Heart left ventricle (tissue), 16 donors: ENCODE data around the gene AKIRIN1. TPM values are rescaled to one million over a fixed set of nuclear protein-coding genes. Genes with fewer than 3 reads are reported as not detected.

ENCODE experiments used
- ATAC-seq, 4 donors: fragments of 200-7000 bp; cut with Tn5 transposase; one replicate each; pipeline ENCODE4 v1.9.1; 2020 to 2022; ENCODE audit warnings: moderate library complexity in 4 of 4, mild to moderate bottlenecking in 3 of 4, moderate number of reproducible peaks in 1 of 4
- DNase-seq, 5 donors: peaks; one replicate each; pipeline ENCODE4 v3.0.0-alpha.2; 2020
- H3K27ac ChIP-seq, 12 donors: fragments of 200-600 bp; sonication (generic) in 4 of 12; one replicate each; pipeline versions ENCODE4 v1.5.0 to v1.8.0; 2016 to 2022; ENCODE audit warnings: mild to moderate bottlenecking in 2 of 12
- H3K27me3 ChIP-seq, 9 donors: fragments of 200-600 bp; sonication (generic) in 2 of 9; one replicate each; pipeline versions ENCODE4 v1.5.1 to v1.8.0; 2016 to 2022; ENCODE audit warnings: mild to moderate bottlenecking in 3 of 9
- H3K36me3 ChIP-seq, 9 donors: fragments of 200-600 bp; sonication (generic) in 2 of 9; one replicate each; pipeline versions ENCODE4 v1.5.0 to v1.8.0; 2018 to 2022; ENCODE audit warnings: mild to moderate bottlenecking in 2 of 9
- H3K4me1 ChIP-seq, 12 donors: fragments of 200-600 bp; sonication (generic) in 4 of 12; one replicate each; pipeline versions ENCODE4 v1.5.0 to v1.8.0; 2016 to 2022; ENCODE audit warnings: mild to moderate bottlenecking in 3 of 12
- H3K4me3 ChIP-seq, 12 donors: fragments of 200-600 bp; sonication (generic) in 4 of 12; one replicate each; pipeline versions ENCODE4 v1.5.0 to v1.8.0; 2017 to 2022; ENCODE audit warnings: mild to moderate bottlenecking in 9 of 12, moderate library complexity in 4 of 12
- H3K9me3 ChIP-seq, 12 donors: fragments of 200-600 bp; sonication (generic) in 4 of 12; one replicate each; pipeline versions ENCODE4 v1.5.0 to v1.8.0; 2016 to 2022; ENCODE audit warnings: mild to moderate bottlenecking in 1 of 12
- POLR2A ChIP-seq, 2 donors: fragments of 450-650 bp; IDR thresholded peaks; one replicate each; pipeline ENCODE4 v1.6.1; 2017; ENCODE audit warnings: antibody characterized with exemption in 2 of 2, mild to moderate bottlenecking in 2 of 2, moderate library complexity in 2 of 2
- WGBS, 4 donors: extraction: QIAGEN DNeasy Blood & Tissue Kit in 2 of 4; methylation state at CpG; one replicate each; pipeline versions ENCODE4 v1.1.5 to v1.1.7; 2013 to 2018; 5-methylcytosine and 5-hydroxymethylcytosine counted together
- intact Hi-C, 10 donors: fragments of 100-400 bp; cut with DNase I; formaldehyde crosslinking; loops; one replicate each; pipeline versions ENCODE4 v1.11.1 to v1.14.2; 2022
- polyA plus RNA-seq, 2 donors: library from polyadenylated mRNA; stranded (reverse); fragments of 200-250 nt; gene quantifications; one replicate each; pipeline ENCODE4 v1.2.3, GENCODE V29; 2013
- total RNA-seq, 9 donors: library from RNA; depleted of rRNA in 2 of 9; stranded (reverse); fragments of >200 nt in 2 of 9; fragmentation: NEBNext Ultra II Directional in 3 of 9; extraction: Animal tissue kit (Norgen Biotek cat#: 25700) in 3 of 9; gene quantifications; one replicate each; pipeline versions ENCODE4 v1.1.0 to v1.2.4, GENCODE V29; 2016 to 2023
- TF ChIP-seq, protein P1 (sequence below), 12 donors: fragments of 200-600 bp; sonication (generic) in 4 of 12; IDR thresholded peaks; one replicate each; pipeline versions ENCODE4 v1.5.0 to v1.8.0; 2018 to 2022; ENCODE audit warnings: antibody characterized with exemption in 12 of 12, mild to moderate bottlenecking in 5 of 12
- donor health status: ischemic (EF 13 %, LVEDD 7.1; RV severe dilation, severe dysfunction).
- donor health status: healthy with polysubstance abuse.
- donor health status: DM: no; HTN: yes; CAD: no.
- donor health status: DM: no; HTN: no; CAD: no.
- donor health status: ischemic (EF 25% LVEDD 6.9; RV normal size, moderate dysfunction).
- donor health status: ischemic (EF 25% LVEDD 5.7; RV mildly dilated, moderate dysfunction).
- donor health status: healthy.
- donor health status: DM: yes; HTN: yes; CAD: no.
- donor health status: ischemic (EF 35%, LVEDD 5.7; RV mildly dilated, moderate dysfunction).
- donor health status: nonischemic (EF 11% LVEDD 7.7; RV severe dilation, severe dysfunction).
- donor health status: DM: yes; HTN: yes; CAD: no.
- donor health status: PGD.
- donor health status: ischemic (EF 29% LVEDD 5.4; RV normal size, mild dysfunction).
- donor health status: nonischemic (EF 23%, LVEDD 6.1; RV moderate dilation, normal function).

AKIRIN1 gene
- total and polyA plus RNA-seq, 11 donors: 15.8 to 68.1 (median 55.9) TPM

DNA sequence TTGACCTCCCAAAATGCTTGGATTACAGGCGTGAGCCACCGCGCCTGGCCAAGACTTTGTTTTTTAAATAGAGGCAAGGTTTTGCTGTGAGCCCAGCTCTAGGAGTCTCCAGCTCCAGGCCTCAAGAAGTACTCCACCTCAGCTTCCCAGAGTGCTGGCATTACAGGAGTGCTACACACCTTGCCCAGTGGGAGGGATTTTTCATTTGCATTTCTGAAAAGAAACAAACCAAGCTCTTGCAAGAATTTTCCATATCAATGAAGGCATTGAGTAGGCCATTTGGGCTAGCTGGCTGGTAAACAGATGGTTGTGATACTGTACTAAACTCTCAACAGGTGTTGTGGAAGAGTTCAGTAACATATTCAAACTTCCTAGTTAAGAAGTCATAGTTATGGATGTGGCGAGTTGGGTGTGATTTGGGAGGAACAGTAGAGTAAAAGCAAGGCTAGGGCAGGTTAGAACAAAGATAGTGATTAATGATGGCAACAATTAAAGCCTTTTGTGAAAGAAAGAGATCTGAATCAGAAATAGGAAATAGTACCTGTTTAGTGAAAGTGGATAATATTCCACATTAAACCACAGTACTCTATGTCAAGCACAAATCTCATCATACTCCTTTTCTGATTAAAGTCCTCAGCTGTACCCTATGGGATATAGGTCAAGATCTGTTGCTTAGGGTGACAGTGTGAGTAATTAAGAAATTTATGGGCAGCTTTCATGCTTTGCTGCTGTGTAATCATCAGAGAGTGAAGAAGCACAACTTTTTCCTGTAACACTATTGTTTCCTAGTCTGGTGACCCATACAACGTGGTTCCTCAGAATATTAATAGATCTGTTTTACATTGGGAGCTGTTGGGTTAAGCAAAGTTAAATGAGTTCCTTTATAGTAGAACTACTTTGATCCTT is 10.7 kb downstream of the AKIRIN1 start:
- 78 to 94% (median 82%) methylated on average over 5 of the region's 5 CpGs for WGBS, 4 donors

DNA sequence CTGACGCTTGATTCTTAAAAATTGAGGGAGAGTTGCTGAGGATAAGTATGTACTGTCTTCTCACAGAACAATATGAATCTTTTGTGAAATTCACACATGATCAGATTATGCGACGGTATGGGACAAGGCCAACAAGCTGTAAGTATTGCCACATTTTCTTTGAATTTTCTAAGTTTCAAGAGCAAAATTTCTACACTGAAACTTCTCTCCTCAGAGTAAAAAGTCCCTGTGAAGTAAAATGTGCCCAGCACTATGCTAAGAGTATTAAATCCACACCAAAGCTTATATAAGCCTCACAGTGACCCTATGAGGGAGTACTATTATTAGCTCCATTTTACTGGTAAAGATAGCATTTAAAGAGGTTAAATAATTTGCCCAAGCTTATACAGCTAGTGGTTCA is 12.2 kb downstream of the AKIRIN1 start:
- WGBS, 4 donors: 38 to 49% (median 47%) methylated on average over 3 of the region's 3 CpGs
- H3K4me3 ChIP-seq: no peak overlapping the region
- H3K36me3 ChIP-seq: peaks cover 6 to 100% (median 100%) of the 10 kb centered on the region in 9 donors
- H3K9me3 ChIP-seq: no peaks in the 10 kb centered on the region
- no peak for DNase-seq
- ATAC-seq: peak; percentile 25 to 65 (median 44)
- intact Hi-C loops: loop anchor here in 1 of 10 donors (10.0 kb wide), 1 partner anchor 148 kb away; the partner anchor contains the start of gene RRAGC
- TF ChIP-seq POLR2A (IDR thresholded peaks at IDR 0.05): no peak
- TF ChIP-seq, protein P1, sequence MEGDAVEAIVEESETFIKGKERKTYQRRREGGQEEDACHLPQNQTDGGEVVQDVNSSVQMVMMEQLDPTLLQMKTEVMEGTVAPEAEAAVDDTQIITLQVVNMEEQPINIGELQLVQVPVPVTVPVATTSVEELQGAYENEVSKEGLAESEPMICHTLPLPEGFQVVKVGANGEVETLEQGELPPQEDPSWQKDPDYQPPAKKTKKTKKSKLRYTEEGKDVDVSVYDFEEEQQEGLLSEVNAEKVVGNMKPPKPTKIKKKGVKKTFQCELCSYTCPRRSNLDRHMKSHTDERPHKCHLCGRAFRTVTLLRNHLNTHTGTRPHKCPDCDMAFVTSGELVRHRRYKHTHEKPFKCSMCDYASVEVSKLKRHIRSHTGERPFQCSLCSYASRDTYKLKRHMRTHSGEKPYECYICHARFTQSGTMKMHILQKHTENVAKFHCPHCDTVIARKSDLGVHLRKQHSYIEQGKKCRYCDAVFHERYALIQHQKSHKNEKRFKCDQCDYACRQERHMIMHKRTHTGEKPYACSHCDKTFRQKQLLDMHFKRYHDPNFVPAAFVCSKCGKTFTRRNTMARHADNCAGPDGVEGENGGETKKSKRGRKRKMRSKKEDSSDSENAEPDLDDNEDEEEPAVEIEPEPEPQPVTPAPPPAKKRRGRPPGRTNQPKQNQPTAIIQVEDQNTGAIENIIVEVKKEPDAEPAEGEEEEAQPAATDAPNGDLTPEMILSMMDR (IDR thresholded peaks at IDR 0.05): no peak
- no peaks in the 10 kb centered on the region for H3K27me3 ChIP-seq
- H3K27ac ChIP-seq: peak overlapping the region in 11 of 12 donors; percentile 13 to 76 (median 60)
- peaks cover 0 to 28% (median 16%) of the 10 kb centered on the region in 12 donors for H3K4me1 ChIP-seq

More for the DNA sequence above, 10.7 kb downstream of the AKIRIN1 start:
- Histone ChIP-seq H3K27me3 (no peaks in the 10 kb centered on the region), H3K27ac (peak overlapping the region in 7 of 12 donors; percentile 17 to 76 (median 59)), H3K4me3 (no peak overlapping the region), H3K4me1 (peaks cover 7 to 40% (median 28%) of the 10 kb centered on the region in 12 donors), H3K36me3 (peaks cover 6 to 100% (median 87%) of the 10 kb centered on the region in 9 donors), H3K9me3 (no peaks in the 10 kb centered on the region)
- TF ChIP-seq, protein P1 (IDR thresholded peaks at IDR 0.05): no peak
- TF ChIP-seq POLR2A (IDR thresholded peaks at IDR 0.05): no peak
- intact Hi-C loops: loop anchor here in 1 of 10 donors (10.0 kb wide), 1 partner anchor 147 kb away; the partner anchor contains the start of gene RRAGC
- DNase-seq (no peak), ATAC-seq (no peak)

DNA sequence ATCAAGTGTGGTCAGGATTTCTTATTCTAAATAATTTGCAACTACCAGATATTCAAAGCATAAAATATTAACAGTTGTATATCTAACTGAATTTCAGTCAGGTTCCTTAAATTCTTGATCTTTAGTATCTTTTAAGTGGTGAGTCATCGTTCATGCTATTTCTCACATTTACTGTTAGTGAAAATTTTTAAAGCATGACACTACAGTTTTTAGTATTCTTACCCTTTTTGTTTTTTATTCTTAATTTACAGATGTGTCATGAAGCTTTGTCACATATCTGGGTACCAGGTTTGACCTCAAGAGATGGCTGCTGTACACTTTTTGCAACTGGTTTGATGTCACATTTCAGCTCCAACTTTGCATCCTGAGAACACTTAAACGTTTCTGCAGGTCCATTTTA is 12.7 kb downstream of the AKIRIN1 start:
- peaks cover 6 to 100% (median 100%) of the 10 kb centered on the region in 9 donors for H3K36me3 ChIP-seq
- no peak overlapping the region for H3K4me3 ChIP-seq
- ATAC-seq (no peak), DNase-seq (no peak)
- WGBS, 4 donors: 53 to 69% (median 63%) methylated on average over 2 of the region's 2 CpGs
- no peaks in the 10 kb centered on the region for H3K9me3 ChIP-seq
- intact Hi-C loops: loop anchor here in 1 of 10 donors (10.0 kb wide), 1 partner anchor 149 kb away; the partner anchor contains the start of gene RRAGC
- TF ChIP-seq POLR2A (IDR thresholded peaks at IDR 0.05): no peak
- TF ChIP-seq, protein P1 (IDR thresholded peaks at IDR 0.05): no peak
- no peaks in the 10 kb centered on the region for H3K27me3 ChIP-seq
- H3K4me1 ChIP-seq: peaks cover 0 to 24% (median 14%) of the 10 kb centered on the region in 12 donors
- H3K27ac ChIP-seq: peak overlapping the region in 10 of 12 donors; percentile 45 to 76 (median 62)

DNA sequence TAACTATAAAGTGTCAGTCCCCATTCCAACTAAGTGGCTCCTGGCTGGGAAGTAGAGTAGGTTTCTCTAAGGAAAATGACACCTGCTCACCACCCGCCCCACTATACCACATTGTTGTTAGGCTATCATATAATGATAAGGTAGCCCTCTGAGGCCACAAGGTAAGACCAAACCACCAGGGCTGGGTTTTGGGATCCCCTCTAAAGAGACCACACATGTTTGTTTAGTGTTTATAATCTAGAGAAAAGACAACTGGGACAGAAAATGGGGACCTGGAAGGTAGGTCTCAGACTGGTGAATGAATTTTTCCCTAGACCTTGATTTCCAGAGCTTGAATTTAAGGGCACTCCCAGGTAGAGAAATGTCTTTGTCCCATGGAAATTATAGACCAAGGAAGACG is 15.2 kb downstream of the AKIRIN1 start:
- Histone ChIP-seq H3K9me3 (no peaks in the 10 kb centered on the region), H3K4me3 (no peak overlapping the region), H3K4me1 (peaks cover 0 to 22% (median 12%) of the 10 kb centered on the region in 12 donors), H3K36me3 (peaks cover 6 to 100% (median 99%) of the 10 kb centered on the region in 9 donors), H3K27ac (no peak overlapping the region), H3K27me3 (no peaks in the 10 kb centered on the region)
- intact Hi-C loops: loop anchor here in 1 of 10 donors (10.0 kb wide), 1 partner anchor 151 kb away; the partner anchor contains the start of gene RRAGC
- TF ChIP-seq, protein P1 (IDR thresholded peaks at IDR 0.05): no peak
- TF ChIP-seq POLR2A (IDR thresholded peaks at IDR 0.05): no peak
- DNase-seq: no peak
- ATAC-seq: no peak
- 78 to 96% (median 88%) methylated on average over 2 of the region's 2 CpGs for WGBS, 4 donors
